ENCODE data around the gene ZC3H14. TPM values are rescaled to one million over a fixed set of nuclear protein-coding genes. Genes with fewer than 3 reads are reported as not detected.

Gene ZC3H14
- polyA plus RNA-seq, 4 donors: 60.5 to 114 (median 96.8) TPM

- DNase-seq (ENCODE audit: low read depth in 4 of 4, low spot score in 3 of 4): no peak
Observed at GRCh38 chr14:88599761-88600439, 37.1 kb downstream of the ZC3H14 start.

- DNase-seq (ENCODE audit: low read depth in 4 of 4, low spot score in 3 of 4): no peak
Observed at GRCh38 chr14:88604212-88604611, 41.4 kb downstream of the ZC3H14 start.

DNA sequence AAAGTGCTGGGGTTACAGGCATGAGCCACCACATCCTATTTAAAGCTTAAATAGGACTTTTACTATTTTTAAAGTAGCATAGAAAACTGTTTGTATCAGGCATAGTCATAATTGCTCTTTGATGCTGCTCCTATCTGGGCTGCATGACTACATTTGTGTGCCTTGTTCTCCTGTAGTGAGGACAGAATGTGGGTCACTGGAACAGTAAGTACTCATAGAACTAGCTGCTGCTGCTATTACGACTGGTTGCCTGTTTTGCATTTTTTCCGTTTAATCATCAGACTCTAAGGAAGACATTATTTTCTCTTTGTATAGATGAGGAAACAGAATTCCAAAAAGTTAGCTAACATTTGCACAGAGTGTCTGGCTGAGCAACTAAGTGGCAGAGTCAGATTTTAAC lies 42.8 kb downstream of the ZC3H14 start:
- no peak for DNase-seq (ENCODE audit: low read depth in 4 of 4, low spot score in 3 of 4)

- DNase-seq (ENCODE audit: low read depth in 4 of 4, low spot score in 3 of 4): no peak
Observed at GRCh38 chr14:88607829-88608228, 45.0 kb downstream of the ZC3H14 start.

DNA sequence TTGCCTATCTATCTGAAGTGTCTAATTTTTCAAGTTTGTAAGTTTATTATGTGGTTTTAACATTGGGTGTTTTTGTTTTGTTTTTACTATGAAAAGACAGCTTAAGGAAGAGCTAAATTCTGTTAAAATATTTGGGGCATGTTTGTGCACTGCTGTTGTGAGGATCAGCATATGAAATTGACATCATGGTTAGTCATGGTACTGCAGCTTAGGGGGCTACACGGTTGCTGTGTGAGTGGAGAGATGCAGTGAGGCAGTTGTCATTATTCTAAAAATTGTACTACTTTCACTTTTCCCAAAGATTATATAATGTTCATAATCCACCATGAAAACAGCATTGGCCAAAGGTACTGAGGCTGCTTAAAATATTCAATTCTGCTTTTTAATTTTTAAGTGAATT lies 49.0 kb downstream of the ZC3H14 start:
- DNase-seq (ENCODE audit: low read depth in 4 of 4, low spot score in 3 of 4): no peak

GRCh38 chr14:88612981-88613380 lies 50.1 kb downstream of the ZC3H14 start:
- no peak for DNase-seq (ENCODE audit: low read depth in 4 of 4, low spot score in 3 of 4)

DNA sequence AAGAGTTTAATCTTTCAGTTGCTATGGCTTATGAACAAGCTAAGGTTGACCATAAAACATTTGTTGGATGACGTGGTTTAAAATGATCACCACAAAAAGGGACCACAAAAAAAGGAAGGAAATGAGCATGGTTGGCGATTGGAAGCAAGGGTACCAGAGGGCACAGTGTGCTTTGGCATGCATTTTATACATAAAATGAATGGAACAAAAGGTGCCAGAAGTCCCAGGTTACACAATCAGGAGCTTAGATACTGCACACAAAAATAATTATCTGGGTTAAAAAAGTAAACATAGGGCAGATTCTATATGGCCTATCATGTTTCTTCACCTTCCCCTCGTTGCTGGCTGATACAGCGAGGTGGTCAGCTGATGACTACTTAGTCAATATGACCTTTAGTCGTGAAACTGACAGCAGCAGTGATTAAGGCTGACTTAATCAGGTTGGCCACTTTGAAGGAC lies 50.7 kb downstream of the ZC3H14 start:
- no peak for DNase-seq (ENCODE audit: low read depth in 4 of 4, low spot score in 3 of 4)

GRCh38 chr14:88614218-88614907 lies 51.5 kb downstream of the ZC3H14 start:
- no peak for DNase-seq (ENCODE audit: low read depth in 4 of 4, low spot score in 3 of 4)

GRCh38 chr14:88616697-88617096 lies 53.9 kb downstream of the ZC3H14 start:
- DNase-seq (ENCODE audit: low read depth in 4 of 4, low spot score in 3 of 4): no peak

GRCh38 chr14:88617479-88617878 lies 54.6 kb downstream of the ZC3H14 start:
- DNase-seq (ENCODE audit: low read depth in 4 of 4, low spot score in 3 of 4): no peak

DNA sequence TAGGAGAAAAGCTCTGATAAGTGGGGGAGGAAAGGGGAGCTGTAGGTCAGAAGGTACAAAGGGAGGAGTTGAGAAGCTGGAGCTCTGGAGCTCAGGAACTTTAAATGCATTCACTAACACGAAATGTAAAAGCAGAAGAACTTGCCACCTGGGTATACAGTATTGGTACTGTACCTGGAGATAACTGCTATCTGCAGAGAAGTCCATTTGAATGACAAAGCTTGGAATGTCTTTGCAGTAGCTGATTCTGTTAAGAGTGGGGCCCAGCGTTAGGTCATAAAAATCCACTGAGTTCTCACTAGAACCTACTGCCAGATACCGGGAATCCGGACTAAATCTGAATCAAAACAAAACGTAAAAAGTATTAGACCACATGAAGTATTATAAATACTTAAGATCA lies 55.6 kb downstream of the ZC3H14 start:
- no peak for DNase-seq (ENCODE audit: low read depth in 4 of 4, low spot score in 3 of 4)

- peak in 1 of 4 donors; percentile 31 for DNase-seq (ENCODE audit: low read depth in 4 of 4, low spot score in 3 of 4)
Observed at GRCh38 chr14:88621100-88621499, 58.3 kb downstream of the ZC3H14 start.

DNA sequence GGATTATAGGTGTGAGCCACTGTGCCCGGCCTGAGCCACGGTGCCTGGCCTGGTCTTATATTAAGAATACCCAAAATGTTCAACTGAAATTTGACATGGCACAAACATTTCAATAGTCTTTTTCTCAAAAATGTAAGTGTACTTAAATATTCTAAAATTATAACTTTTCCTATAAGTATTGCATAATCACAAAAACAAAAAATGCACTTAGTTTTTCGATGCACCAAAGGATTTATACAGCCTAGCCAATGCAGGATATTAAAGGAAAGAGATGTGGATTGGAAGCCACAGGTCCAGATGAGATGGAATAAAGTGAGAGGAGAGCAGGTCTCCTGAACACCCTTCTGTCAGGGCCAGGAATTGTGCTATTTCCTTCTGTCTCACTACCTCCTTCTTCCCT lies 62.8 kb downstream of the ZC3H14 start:
- no peak for DNase-seq (ENCODE audit: low read depth in 4 of 4, low spot score in 3 of 4)

GRCh38 chr14:88628033-88628432 lies 65.2 kb downstream of the ZC3H14 start:
- DNase-seq (ENCODE audit: low read depth in 4 of 4, low spot score in 3 of 4): no peak

DNA sequence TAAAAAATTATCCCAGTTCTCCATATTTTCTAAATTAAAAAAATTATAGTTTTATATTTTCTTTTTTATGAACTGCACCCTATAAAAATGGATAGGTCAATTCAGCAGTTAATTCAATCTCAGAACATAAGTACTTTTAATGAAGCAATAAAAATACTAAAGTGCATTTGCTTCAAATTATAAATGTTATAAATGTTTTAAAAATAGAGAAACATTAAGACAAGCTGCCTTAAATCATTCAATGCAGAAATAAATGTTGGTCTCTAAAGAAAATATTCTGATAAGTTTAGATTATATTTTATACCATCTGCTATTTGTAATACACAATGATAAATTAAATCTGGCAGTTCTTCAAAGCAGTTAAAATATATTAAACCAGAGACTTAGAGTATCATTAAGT lies 65.6 kb downstream of the ZC3H14 start:
- peak in 1 of 4 donors; percentile 16 for DNase-seq (ENCODE audit: low read depth in 4 of 4, low spot score in 3 of 4)

DNA sequence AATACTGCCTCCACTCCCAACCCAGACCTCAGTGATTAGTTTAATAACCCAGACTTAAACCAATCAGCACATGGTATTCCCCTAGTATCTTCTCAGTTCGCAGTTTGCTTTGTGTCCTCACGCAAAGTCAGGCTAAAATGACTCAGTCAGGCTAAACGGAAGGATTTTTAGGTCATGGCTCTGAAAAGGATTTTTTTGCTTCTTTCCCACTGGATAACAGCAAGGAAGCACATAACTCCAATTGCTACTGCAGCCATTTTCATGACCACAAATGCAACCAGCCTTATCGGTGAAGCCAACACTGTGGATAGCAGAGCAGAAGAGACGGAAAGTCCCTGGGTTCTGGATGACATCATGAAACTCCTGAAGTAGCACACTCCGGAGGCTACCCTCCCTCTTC lies 67.7 kb downstream of the ZC3H14 start:
- no peak for DNase-seq (ENCODE audit: low read depth in 4 of 4, low spot score in 3 of 4)

DNA sequence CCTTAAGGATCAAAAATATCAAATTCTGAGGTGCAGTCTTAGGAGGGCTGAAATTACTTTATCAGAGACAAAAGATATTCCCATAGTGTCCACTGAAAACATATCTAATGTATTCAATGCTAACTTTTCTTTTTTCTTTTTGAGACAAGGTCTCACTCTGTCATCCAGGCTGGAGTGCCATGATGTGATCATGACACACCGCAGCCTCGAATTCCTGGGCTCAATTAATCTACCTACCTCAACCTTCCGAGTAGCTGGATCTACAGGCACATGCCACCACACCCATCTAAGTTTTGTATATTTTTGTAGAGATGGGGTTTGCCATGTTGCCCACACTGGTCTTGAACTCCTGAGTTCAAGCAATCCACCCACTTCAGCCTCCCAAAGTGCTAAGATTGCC lies 68.3 kb downstream of the ZC3H14 start:
- no peak for DNase-seq (ENCODE audit: low read depth in 4 of 4, low spot score in 3 of 4)

DNA sequence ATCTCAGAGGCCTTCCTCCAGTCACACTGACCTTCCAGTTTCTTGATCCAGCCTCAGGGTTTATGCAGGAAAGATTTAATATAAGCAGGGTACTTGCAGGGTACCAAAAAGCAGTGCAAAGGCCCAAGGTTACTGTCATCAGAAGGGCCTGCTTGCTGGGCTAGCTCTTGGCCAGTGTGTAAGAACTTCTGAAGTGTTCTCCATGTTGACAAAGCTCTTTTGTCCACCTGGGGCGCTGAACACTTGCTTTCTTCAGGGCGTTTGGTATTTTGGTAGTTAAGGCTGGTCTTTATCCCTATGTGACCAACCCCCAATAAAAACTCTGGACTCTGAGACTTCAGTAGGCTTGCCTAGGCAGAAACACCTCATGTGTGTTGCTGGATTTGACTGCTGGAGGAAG lies 69.7 kb downstream of the ZC3H14 start:
- DNase-seq (ENCODE audit: low read depth in 4 of 4, low spot score in 3 of 4): no peak

GRCh38 chr14:88639221-88639620 lies 76.4 kb downstream of the ZC3H14 start:
- no peak for DNase-seq (ENCODE audit: low read depth in 4 of 4, low spot score in 3 of 4)

DNA sequence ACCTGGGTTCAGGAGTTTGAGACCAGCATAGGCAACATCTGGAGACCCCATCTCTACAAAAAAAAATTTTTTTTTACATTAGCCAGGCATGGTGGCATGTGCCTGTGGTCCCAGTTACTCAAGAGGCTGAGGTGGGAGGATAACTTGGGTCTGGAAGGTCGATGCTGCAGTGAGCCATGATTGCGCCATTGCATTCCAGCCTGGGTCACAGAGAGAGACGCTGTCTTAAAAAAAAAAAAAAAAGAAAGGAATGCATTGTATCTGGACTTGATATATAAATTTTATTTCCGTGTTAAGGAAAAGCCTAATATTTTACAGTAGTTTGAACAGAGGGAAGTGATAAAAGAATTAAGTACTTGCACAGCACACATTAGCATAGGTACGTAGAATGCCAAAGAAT lies 97.2 kb downstream of the ZC3H14 start:
- no peak for DNase-seq (ENCODE audit: low read depth in 4 of 4, low spot score in 3 of 4)

GRCh38 chr14:88667555-88668273 lies 104.9 kb downstream of the ZC3H14 start:
- peak; percentile 49 to 60 (median 52) for DNase-seq (ENCODE audit: low read depth in 4 of 4, low spot score in 3 of 4)

Measured in left renal pelvis (tissue), 4 donors.